HL-60 (cell line): ENCODE data around the gene PRPF39.
"Not testable (repeated sequence)": the region's sequence is repeated elsewhere in the genome, so short reads cannot be mapped to it uniquely, and the experiment has no call there.

Experiments
- DNase-seq, 2 experiments: peaks; one replicate each; pipeline ENCODE4 v3.0.0-alpha.2; 2010 to 2020; ENCODE audit warnings: low read depth in 1 of 2, low spot score in 1 of 2
- H3K27ac ChIP-seq: fragments of 250-450 bp; sonication (Bioruptor Pico); replicated peaks from 2 replicates; pipeline ENCODE4 v1.5.1; 2020; ENCODE audit warnings: mild to moderate bottlenecking, moderate library complexity
- H3K27me3 ChIP-seq: fragments of 250-450 bp; sonication (Bioruptor Pico); 2 replicates; pipeline ENCODE4 v1.5.1; 2021; ENCODE audit warnings: mild to moderate bottlenecking, moderate library complexity; ENCODE audit not compliant: insufficient read depth, poor library complexity, severe bottlenecking
- H3K4me3 ChIP-seq: replicated peaks from 2 replicates; pipeline ENCODE4 v1.5.1; 2011; ENCODE audit warnings: mild to moderate bottlenecking, control low read depth, low read length; ENCODE audit not compliant: insufficient read depth
- GABPA ChIP-seq: IDR thresholded peaks from 2 replicates; pipeline ENCODE4 v1.6.1; 2012; ENCODE audit warnings: low read depth
- POLR2AphosphoS5 ChIP-seq: IDR thresholded peaks from 2 replicates; pipeline ENCODE4 v1.6.1; 2012; ENCODE audit warnings: low read depth
- REST ChIP-seq: IDR thresholded peaks from 2 replicates; pipeline ENCODE4 v1.6.1; 2012; ENCODE audit warnings: low read depth; ENCODE audit not compliant: insufficient replicate concordance
- SPI1 ChIP-seq: IDR thresholded peaks from 2 replicates; pipeline ENCODE4 v1.6.1; 2012; ENCODE audit warnings: low read depth, mild to moderate bottlenecking, borderline replicate concordance
- TF ChIP-seq, protein P1 (sequence below): IDR thresholded peaks from one replicate; pipeline ENCODE4 v1.5.1; 2011; ENCODE audit warnings: low read length, control low read depth, inconsistent platforms; ENCODE audit not compliant: insufficient read depth

The PRPF39 gene

GRCh38 chr14:45072126-45072525, 11.8 kb upstream of the PRPF39 start:
- no peak for TF ChIP-seq REST
- no peak for TF ChIP-seq SPI1
- TF ChIP-seq, protein P1, sequence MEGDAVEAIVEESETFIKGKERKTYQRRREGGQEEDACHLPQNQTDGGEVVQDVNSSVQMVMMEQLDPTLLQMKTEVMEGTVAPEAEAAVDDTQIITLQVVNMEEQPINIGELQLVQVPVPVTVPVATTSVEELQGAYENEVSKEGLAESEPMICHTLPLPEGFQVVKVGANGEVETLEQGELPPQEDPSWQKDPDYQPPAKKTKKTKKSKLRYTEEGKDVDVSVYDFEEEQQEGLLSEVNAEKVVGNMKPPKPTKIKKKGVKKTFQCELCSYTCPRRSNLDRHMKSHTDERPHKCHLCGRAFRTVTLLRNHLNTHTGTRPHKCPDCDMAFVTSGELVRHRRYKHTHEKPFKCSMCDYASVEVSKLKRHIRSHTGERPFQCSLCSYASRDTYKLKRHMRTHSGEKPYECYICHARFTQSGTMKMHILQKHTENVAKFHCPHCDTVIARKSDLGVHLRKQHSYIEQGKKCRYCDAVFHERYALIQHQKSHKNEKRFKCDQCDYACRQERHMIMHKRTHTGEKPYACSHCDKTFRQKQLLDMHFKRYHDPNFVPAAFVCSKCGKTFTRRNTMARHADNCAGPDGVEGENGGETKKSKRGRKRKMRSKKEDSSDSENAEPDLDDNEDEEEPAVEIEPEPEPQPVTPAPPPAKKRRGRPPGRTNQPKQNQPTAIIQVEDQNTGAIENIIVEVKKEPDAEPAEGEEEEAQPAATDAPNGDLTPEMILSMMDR: no peak
- no peak for TF ChIP-seq POLR2AphosphoS5
- no peak for TF ChIP-seq GABPA
- Histone ChIP-seq H3K27me3 (no peaks in the 10 kb centered on the region), H3K27ac (no peak overlapping the region), H3K4me3 (no peak overlapping the region)
- no peak for DNase-seq

- DNase-seq: no peak
- H3K27me3 ChIP-seq: no peaks in the 10 kb centered on the region
These were observed 10.6 kb upstream of the PRPF39 start for GRCh38 chr14:45073231-45073879.

GRCh38 chr14:45078323-45078722, 5.6 kb upstream of the PRPF39 start:
- TF ChIP-seq REST (no peak), POLR2AphosphoS5 (no peak), SPI1 (no peak), GABPA (no peak)
- TF ChIP-seq, protein P1: no peak
- Histone ChIP-seq H3K4me3 (no peak overlapping the region), H3K27me3 (no peaks in the 10 kb centered on the region), H3K27ac (no peak overlapping the region)
- DNase-seq: no peak

More at GRCh38 chr14:45073231-45073879, 10.6 kb upstream of the PRPF39 start:
- Histone ChIP-seq H3K4me3 (no peak overlapping the region), H3K27ac (no peak overlapping the region)
- TF ChIP-seq POLR2AphosphoS5 (no peak), SPI1 (no peak), REST (no peak), GABPA (no peak)
- TF ChIP-seq, protein P1: no peak

- not testable (repeated sequence) for DNase-seq, H3K4me3 ChIP-seq, H3K27me3 ChIP-seq
These were observed 3.4 kb upstream of the PRPF39 start for GRCh38 chr14:45080416-45080968.

DNA sequence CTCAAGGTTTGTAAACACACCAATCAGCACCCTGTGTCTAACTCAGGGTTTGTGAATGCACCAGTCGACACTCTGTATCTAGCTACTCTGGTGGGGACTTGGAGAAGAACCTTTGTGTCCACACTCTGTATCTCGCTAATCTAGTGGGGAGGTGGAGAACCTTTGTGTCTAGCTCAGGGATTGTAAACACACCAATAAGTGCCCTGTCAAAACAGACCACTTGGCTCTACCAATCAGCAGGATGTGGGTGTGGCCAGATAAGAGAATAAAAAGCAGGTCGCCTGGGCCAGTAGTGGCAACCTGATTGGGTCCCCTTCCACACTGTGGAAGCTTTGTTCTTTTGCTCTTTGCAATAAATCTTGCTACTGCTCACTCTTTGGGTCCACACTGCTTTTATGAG, 2.8 kb upstream of the PRPF39 start:
- not testable (repeated sequence) for DNase-seq, H3K27me3 ChIP-seq, H3K4me3 ChIP-seq, H3K27ac ChIP-seq

More at GRCh38 chr14:45080416-45080968, 3.4 kb upstream of the PRPF39 start:
- not testable (repeated sequence) for H3K27ac ChIP-seq
